ENCODE data around the gene BCR. TPM values are rescaled to one million over a fixed set of nuclear protein-coding genes. Genes with fewer than 3 reads are reported as not detected.

BCR gene
- total RNA-seq, 1 experiment from 2014 or later: 77.0 TPM

DNA sequence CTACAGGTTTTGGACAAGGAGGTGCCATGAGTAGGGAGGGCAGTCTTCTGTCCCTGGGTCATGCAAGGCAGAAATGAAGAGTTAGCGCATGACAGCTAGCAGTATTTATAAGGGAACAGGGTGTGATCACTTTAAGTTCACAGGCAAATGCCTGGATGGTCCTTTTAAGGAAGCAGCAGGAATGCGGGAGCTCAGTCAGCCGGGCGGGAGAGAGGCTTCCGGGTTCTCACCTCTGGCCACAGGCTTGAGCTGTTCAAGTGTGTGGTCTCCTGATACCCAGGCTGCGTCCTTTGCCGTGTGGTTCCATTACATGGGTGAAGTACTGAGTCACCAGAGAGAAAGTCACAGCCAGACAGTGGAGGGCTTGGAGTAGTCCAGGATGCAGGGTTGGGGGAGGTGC is 105.4 kb downstream of the BCR start:
- DNase-seq: no peak
- no peak overlapping the region for H3K4me2 ChIP-seq (ENCODE audit: insufficient read depth, insufficient read length, low read length)
- no peak overlapping the region for H2BK15ac ChIP-seq (ENCODE audit: low read depth, low read length)
- Mint-ChIP-seq H3K4me1 (0 out of 4 replicates have a peak, but pooled peaks cover 0 to 2% of the 10 kb centered on the region in 2 experiments), H3K36me3 (ENCODE audit: insufficient read depth in 1 of 3, low read depth in 3 of 3) (peaks cover 15 to 70% (median 58%) of the 10 kb centered on the region in 3 experiments), H3K9me3 (no peaks in the 10 kb centered on the region; a peak in 2 of 5 replicates), H3K4me3 (no peak overlapping the region; a peak in 1 of 5 replicates), H3K27me3 (ENCODE audit: low read depth) (no peaks in the 10 kb centered on the region), H3K27ac (no peak overlapping the region)
- H3K4me1 ChIP-seq (ENCODE audit: insufficient read depth, low read length): no peaks in the 10 kb centered on the region
- no peak overlapping the region for H4K5ac ChIP-seq (ENCODE audit: insufficient read length, low read depth, low read length)
- no peaks in the 10 kb centered on the region for H3K9me3 ChIP-seq (ENCODE audit: control insufficient read depth, low read depth, low read length)
- H2AK5ac ChIP-seq (ENCODE audit: insufficient read length, low read length): no peak overlapping the region
- H3T11ph ChIP-seq (ENCODE audit: low read length): no peak overlapping the region
- no peak overlapping the region for H2AFZ ChIP-seq (ENCODE audit: low read length)
- no peak overlapping the region for H3K9ac ChIP-seq (ENCODE audit: extremely low read depth, insufficient read length, low read length)
- H3K79me2 ChIP-seq (ENCODE audit: insufficient read depth, low read length): no peaks in the 10 kb centered on the region
- H3K14ac ChIP-seq (ENCODE audit: insufficient read depth, low read length): no peak overlapping the region
- H3K79me1 ChIP-seq (ENCODE audit: insufficient read depth, low read depth, low read length, poor library complexity, severe bottlenecking): no peaks in the 10 kb centered on the region
- no peaks in the 10 kb centered on the region for H3K23me2 ChIP-seq (ENCODE audit: insufficient read length, low read depth, low read length, poor library complexity, severe bottlenecking)
- no peak overlapping the region for H3K18ac ChIP-seq (ENCODE audit: insufficient read length, low read depth, low read length)
- no peak overlapping the region for H3K23ac ChIP-seq (ENCODE audit: insufficient read length, low read depth, low read length)
- no peak overlapping the region for H2BK20ac ChIP-seq (ENCODE audit: low read depth, low read length, poor library complexity, severe bottlenecking)
- no peak overlapping the region for H2BK5ac ChIP-seq (ENCODE audit: insufficient read length, low read length)
- no peak overlapping the region for H3K4ac ChIP-seq (ENCODE audit: low read depth, low read length)
- no peak overlapping the region for H3K56ac ChIP-seq (ENCODE audit: insufficient read length, low read depth, low read length)
- no peaks in the 10 kb centered on the region for H3K27me3 ChIP-seq (ENCODE audit: insufficient read depth, low read length)
- no peak overlapping the region for H4K8ac ChIP-seq (replicated peaks; ENCODE audit: insufficient read length, low read depth, low read length)
- H2BK12ac ChIP-seq (ENCODE audit: insufficient read length, low read depth, low read length): no peak overlapping the region
- H4K20me1 ChIP-seq (ENCODE audit: control insufficient read depth, insufficient read depth, insufficient read length): no peaks in the 10 kb centered on the region
- no peak overlapping the region for H2BK120ac ChIP-seq (ENCODE audit: low read depth, low read length, poor library complexity, severe bottlenecking)
- TF ChIP-seq, protein P1, sequence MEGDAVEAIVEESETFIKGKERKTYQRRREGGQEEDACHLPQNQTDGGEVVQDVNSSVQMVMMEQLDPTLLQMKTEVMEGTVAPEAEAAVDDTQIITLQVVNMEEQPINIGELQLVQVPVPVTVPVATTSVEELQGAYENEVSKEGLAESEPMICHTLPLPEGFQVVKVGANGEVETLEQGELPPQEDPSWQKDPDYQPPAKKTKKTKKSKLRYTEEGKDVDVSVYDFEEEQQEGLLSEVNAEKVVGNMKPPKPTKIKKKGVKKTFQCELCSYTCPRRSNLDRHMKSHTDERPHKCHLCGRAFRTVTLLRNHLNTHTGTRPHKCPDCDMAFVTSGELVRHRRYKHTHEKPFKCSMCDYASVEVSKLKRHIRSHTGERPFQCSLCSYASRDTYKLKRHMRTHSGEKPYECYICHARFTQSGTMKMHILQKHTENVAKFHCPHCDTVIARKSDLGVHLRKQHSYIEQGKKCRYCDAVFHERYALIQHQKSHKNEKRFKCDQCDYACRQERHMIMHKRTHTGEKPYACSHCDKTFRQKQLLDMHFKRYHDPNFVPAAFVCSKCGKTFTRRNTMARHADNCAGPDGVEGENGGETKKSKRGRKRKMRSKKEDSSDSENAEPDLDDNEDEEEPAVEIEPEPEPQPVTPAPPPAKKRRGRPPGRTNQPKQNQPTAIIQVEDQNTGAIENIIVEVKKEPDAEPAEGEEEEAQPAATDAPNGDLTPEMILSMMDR (conservative IDR thresholded peaks at IDR 0.05): no peak
- H4K91ac ChIP-seq (ENCODE audit: insufficient read length, low read depth, low read length): no peak overlapping the region
- WGBS (ENCODE audit: extremely low coverage, insufficient read length, low lambda C conversion rate): no CpG with 5 or more reads among the region's 7 CpGs
- H3K27ac ChIP-seq (ENCODE audit: insufficient read length, low read depth, low read length): no peak overlapping the region
